Keratinocyte (primary cell): ENCODE data around the gene SLAMF1. TPM values are rescaled to one million over a fixed set of nuclear protein-coding genes. Genes with fewer than 3 reads are reported as not detected.

Experiments used
- DNase-seq: peaks from one replicate; pipeline ENCODE4 v3.0.0-alpha.2; 2011; ENCODE audit warnings: low read depth, missing footprints, low spot score
- FAIRE-seq: peaks from 2 replicates; lab custom pipeline; 2011; peaks lifted over from hg19 to GRCh38; lab: Jason Lieb, UNC
- H2AFZ ChIP-seq: 2 replicates; pipeline ENCODE4 v1.6.0; 2012; ENCODE audit warnings: low read length, control low read depth, inconsistent platforms; ENCODE audit not compliant: control insufficient read depth
- H3K27ac ChIP-seq: 2 replicates; pipeline ENCODE4 v1.5.1; 2011; ENCODE audit warnings: low read length; ENCODE audit not compliant: control insufficient read depth, insufficient read depth
- H3K27me3 ChIP-seq: 3 replicates; pipeline ENCODE4 v1.6.0; 2011; ENCODE audit warnings: low read length; ENCODE audit not compliant: control insufficient read depth, insufficient read depth; ENCODE audit errors: extremely low read depth
- H3K36me3 ChIP-seq, 2 experiments: 2 replicates in 1 of 2; 3 replicates in 1 of 2; pipeline ENCODE4 v1.5.1; 2011; ENCODE audit warnings: low read length in 2 of 2, mild to moderate bottlenecking in 1 of 2; ENCODE audit not compliant: control insufficient read depth in 2 of 2, insufficient read depth in 2 of 2; ENCODE audit errors: extremely low read depth in 1 of 2
- H3K4me1 ChIP-seq: 3 replicates; pipeline ENCODE4 v1.5.1; 2011; ENCODE audit warnings: low read length; ENCODE audit not compliant: control insufficient read depth, insufficient read depth; ENCODE audit errors: extremely low read depth
- H3K4me2 ChIP-seq: 3 replicates; pipeline ENCODE4 v1.6.0; 2011; ENCODE audit warnings: low read depth, low read length; ENCODE audit not compliant: control insufficient read depth, insufficient read depth; ENCODE audit errors: extremely low read depth
- H3K4me3 ChIP-seq, 3 experiments: fragments of 200-600 bp in 1 of 3; sonication (generic) in 1 of 3; 2 replicates in 2 of 3; 3 replicates in 1 of 3; pipeline ENCODE4 v1.5.1; 2011 to 2016; ENCODE audit warnings: low read length in 3 of 3, mild to moderate bottlenecking in 3 of 3, control low read depth in 2 of 3, inconsistent platforms in 1 of 3, low read depth in 1 of 3, mixed read lengths in 1 of 3, mixed run types in 1 of 3, moderate library complexity in 1 of 3; ENCODE audit not compliant: control insufficient read depth in 2 of 3, insufficient read depth in 2 of 3; ENCODE audit errors: extremely low read depth in 1 of 3
- H3K79me2 ChIP-seq: 2 replicates; pipeline ENCODE4 v1.6.0; 2012; ENCODE audit warnings: low read length; ENCODE audit not compliant: control insufficient read depth, insufficient read depth
- H3K9ac ChIP-seq: 3 replicates; pipeline ENCODE4 v1.6.0; 2011; ENCODE audit warnings: low read length; ENCODE audit not compliant: control insufficient read depth, insufficient read depth; ENCODE audit errors: extremely low read depth
- H3K9me1 ChIP-seq: 3 replicates; pipeline ENCODE4 v1.6.0; 2011; ENCODE audit warnings: low read length; ENCODE audit not compliant: control insufficient read depth, insufficient read depth; ENCODE audit errors: extremely low read depth
- H3K9me3 ChIP-seq: 2 replicates; pipeline ENCODE4 v1.5.1; 2012; ENCODE audit warnings: low read depth, low read length; ENCODE audit not compliant: control insufficient read depth
- H4K20me1 ChIP-seq: 3 replicates; pipeline ENCODE4 v1.6.0; 2011; ENCODE audit warnings: low read length; ENCODE audit not compliant: control insufficient read depth, insufficient read depth; ENCODE audit errors: extremely low read depth
- EZH2 ChIP-seq: IDR thresholded peaks from one replicate; pipeline ENCODE4 v1.6.1; 2012; ENCODE audit warnings: inconsistent platforms, mild to moderate bottlenecking, low read length, moderate library complexity
- dilution Hi-C: fragments of 300-500 bp; cut with MboI; formaldehyde crosslinking; loops from one replicate; pipeline ENCODE4 v1.7.0; 2020; ENCODE audit warnings: low sequenced_read_pairs; ENCODE audit not compliant: extremely low pct_ligation_motif_present
- polyA plus RNA-seq, 5 experiments: library from polyadenylated mRNA; depleted of rRNA in 3 of 5; stranded (reverse) in 3 of 5; stranded (forward) in 1 of 5; unstranded in 1 of 5; fragments of >200 nt; gene quantifications; 1 replicate in 1 of 5; 2 replicates in 3 of 5; 3 replicates in 1 of 5; pipeline versions ENCODE4 v1.2.1 to v1.2.3, GENCODE V29; 2011 to 2012; ENCODE audit warnings: missing spikeins in 2 of 5, low read depth in 1 of 5, low replicate concordance in 1 of 5
- TF ChIP-seq, protein P1 (sequence below), 3 experiments: IDR thresholded peaks in 1 of 3; conservative IDR thresholded peaks in 1 of 3; optimal IDR thresholded peaks in 1 of 3; 2 replicates in 2 of 3; 3 replicates in 1 of 3; pipeline versions ENCODE3 to v1.5.1; 2011; ENCODE audit warnings: low read length in 3 of 3, mild to moderate bottlenecking in 3 of 3, moderate library complexity in 2 of 3, control low read depth in 1 of 3, inconsistent platforms in 1 of 3; ENCODE audit not compliant: insufficient read depth in 2 of 3; ENCODE audit errors: extremely low read depth in 1 of 3

SLAMF1 gene
- polyA plus RNA-seq, 1 donor (not counting 4 experiments of a cell fraction or from before 2014, with no cell fraction given), result not detected

DNA sequence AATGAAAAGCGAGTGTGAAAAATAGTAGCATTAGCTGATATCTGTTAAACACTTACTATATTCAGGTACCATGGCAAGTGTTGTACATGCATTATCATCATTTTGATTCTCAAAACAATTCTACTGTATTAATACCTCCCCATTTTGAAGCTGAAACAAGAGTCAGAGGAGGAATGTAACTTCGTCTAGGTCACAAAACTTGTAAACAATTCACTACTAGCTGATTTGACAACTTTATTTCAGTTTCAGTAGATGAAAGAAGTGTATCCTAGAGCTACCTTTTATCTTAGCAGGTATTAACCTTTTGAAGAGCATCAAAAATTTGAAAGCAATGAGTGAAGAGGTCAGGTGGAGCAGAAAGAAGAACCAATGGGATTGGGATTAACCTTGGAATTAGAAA is 69.2 kb downstream of the SLAMF1 start:
- H3K79me2 ChIP-seq, result no peaks in the 10 kb centered on the region
- TF ChIP-seq, protein P1, sequence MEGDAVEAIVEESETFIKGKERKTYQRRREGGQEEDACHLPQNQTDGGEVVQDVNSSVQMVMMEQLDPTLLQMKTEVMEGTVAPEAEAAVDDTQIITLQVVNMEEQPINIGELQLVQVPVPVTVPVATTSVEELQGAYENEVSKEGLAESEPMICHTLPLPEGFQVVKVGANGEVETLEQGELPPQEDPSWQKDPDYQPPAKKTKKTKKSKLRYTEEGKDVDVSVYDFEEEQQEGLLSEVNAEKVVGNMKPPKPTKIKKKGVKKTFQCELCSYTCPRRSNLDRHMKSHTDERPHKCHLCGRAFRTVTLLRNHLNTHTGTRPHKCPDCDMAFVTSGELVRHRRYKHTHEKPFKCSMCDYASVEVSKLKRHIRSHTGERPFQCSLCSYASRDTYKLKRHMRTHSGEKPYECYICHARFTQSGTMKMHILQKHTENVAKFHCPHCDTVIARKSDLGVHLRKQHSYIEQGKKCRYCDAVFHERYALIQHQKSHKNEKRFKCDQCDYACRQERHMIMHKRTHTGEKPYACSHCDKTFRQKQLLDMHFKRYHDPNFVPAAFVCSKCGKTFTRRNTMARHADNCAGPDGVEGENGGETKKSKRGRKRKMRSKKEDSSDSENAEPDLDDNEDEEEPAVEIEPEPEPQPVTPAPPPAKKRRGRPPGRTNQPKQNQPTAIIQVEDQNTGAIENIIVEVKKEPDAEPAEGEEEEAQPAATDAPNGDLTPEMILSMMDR (optimal IDR thresholded peaks at IDR 0.05 in 1 of 3, IDR thresholded peaks at IDR 0.05 in 1 of 3, conservative IDR thresholded peaks at IDR 0.05 in 1 of 3; ENCODE audit: extremely low read depth in 1 of 3, insufficient read depth in 2 of 3, low read length in 3 of 3), result no peak
- TF ChIP-seq EZH2, result no peak
- no peak overlapping the region for H2AFZ ChIP-seq
- no peaks in the 10 kb centered on the region for H3K9me1 ChIP-seq
- no peaks in the 10 kb centered on the region for H3K27me3 ChIP-seq
- DNase-seq (no peak), FAIRE-seq (no peak)
- H3K4me1 ChIP-seq, result no peaks in the 10 kb centered on the region
- no peaks in the 10 kb centered on the region for H3K9me3 ChIP-seq
- H4K20me1 ChIP-seq, result no peaks in the 10 kb centered on the region
- H3K9ac ChIP-seq, result no peak overlapping the region
- dilution Hi-C loops, result no loop called here
- no peak overlapping the region for H3K4me3 ChIP-seq
- H3K36me3 ChIP-seq, result no peaks in the 10 kb centered on the region
- H3K4me2 ChIP-seq, result no peak overlapping the region
- H3K27ac ChIP-seq, result no peak overlapping the region

DNA sequence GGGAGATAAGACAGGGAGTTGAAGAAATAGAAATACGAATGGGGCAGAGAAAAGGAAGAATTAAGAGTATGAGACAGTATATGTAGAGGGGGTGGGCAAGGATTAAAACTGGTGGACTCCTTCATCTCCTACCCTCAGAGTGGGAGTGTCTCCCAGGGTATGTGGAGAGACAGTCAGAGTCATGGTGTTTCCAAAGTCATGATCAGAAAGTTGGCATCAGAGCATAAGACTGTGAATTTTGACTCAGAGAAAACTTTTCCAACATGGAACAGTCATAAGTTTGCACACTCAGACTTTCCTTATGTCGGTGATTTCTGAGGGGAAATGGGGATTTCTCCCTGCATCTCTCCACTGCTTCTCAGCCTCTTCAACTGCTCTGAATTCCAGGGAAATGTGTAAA is 70.0 kb downstream of the SLAMF1 start:
- H2AFZ ChIP-seq, result no peak overlapping the region
- H3K9ac ChIP-seq, result no peak overlapping the region
- TF ChIP-seq, protein P1 (optimal IDR thresholded peaks at IDR 0.05 in 1 of 3, IDR thresholded peaks at IDR 0.05 in 1 of 3, conservative IDR thresholded peaks at IDR 0.05 in 1 of 3; ENCODE audit: extremely low read depth in 1 of 3, insufficient read depth in 2 of 3, low read length in 3 of 3), result no peak
- no peak for TF ChIP-seq EZH2
- H3K36me3 ChIP-seq, result no peaks in the 10 kb centered on the region
- H3K4me1 ChIP-seq, result no peaks in the 10 kb centered on the region
- no peaks in the 10 kb centered on the region for H3K79me2 ChIP-seq
- DNase-seq (no peak), FAIRE-seq (no peak)
- H4K20me1 ChIP-seq, result no peaks in the 10 kb centered on the region
- H3K9me3 ChIP-seq, result no peaks in the 10 kb centered on the region
- no peak overlapping the region for H3K27ac ChIP-seq
- no peaks in the 10 kb centered on the region for H3K27me3 ChIP-seq
- H3K4me2 ChIP-seq, result no peak overlapping the region
- H3K9me1 ChIP-seq, result no peaks in the 10 kb centered on the region
- dilution Hi-C loops, result no loop called here
- H3K4me3 ChIP-seq, result no peak overlapping the region
